ENCODE results near the gene CLSTN2.

Gene CLSTN2

DNA sequence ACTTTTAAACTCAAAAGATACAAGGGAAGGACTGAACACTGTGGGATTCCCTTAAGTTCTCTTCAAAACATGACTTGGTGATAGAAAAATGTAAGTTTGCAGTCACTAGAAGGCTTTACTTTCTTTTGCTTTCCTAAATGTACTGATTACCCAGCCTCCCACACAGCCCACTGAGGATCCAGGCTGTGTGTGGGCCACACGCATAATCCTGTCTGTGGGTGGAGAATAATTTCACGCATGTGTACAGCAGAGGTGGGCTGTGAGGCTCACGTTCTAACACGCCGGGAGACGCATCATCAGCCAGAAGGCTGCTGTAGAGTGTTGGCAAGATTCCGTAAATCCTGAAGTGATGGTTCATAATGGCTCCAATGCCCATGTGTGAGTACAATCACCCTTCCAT, 165.5 kb downstream of the CLSTN2 start:
- no peak for DNase-seq

DNA sequence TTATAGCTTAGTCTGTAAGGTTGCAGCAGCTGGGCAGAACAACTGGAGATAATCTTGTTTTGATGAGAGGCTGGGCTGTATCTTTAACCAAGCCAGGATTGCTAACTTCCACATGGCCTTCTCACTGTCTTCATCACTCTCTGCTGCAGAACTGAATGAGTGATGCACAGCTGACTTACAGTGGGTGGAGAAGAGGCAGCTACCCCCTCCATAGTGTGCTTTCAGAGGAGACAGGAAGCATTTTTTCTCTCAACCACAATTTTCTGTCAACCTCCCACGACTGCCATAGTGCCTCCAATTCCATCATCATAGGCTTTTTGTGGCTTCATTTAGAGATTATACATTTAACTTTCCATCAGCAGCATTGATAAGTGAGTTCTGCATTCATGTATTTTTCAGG, 168.2 kb downstream of the CLSTN2 start:
- no peak for DNase-seq

DNA sequence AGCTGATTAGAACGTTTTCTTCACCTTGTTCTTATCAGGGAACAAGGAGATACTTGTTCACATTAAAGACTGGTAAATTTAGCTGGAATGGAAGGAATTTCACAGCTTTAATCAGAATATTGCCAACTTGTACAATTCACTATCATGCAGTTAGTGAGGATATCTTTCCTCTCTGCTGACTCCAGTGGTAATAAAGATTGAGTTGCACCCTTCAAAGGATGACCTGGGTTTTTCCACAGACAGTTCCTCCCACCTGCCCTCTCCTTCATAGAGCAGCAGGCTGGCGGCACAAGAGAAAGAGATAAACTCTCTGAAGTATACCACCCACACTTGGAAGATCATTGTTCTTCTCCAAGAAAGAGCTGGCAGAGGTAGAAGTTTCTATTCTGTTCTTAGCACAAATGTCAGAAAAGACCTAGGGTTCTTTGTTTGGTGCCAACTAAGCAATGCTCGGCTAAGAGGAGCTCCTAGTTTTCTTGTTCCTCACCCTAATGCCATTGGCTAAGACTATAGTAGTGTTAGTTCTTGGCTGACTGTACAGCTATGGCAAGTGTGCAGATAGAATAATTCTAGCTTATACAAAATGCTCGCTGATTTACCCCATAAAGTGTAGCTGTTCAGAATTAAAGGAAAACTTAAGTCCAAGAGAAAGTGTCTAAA, 169.1 kb downstream of the CLSTN2 start:
- DNase-seq: no peak

DNA sequence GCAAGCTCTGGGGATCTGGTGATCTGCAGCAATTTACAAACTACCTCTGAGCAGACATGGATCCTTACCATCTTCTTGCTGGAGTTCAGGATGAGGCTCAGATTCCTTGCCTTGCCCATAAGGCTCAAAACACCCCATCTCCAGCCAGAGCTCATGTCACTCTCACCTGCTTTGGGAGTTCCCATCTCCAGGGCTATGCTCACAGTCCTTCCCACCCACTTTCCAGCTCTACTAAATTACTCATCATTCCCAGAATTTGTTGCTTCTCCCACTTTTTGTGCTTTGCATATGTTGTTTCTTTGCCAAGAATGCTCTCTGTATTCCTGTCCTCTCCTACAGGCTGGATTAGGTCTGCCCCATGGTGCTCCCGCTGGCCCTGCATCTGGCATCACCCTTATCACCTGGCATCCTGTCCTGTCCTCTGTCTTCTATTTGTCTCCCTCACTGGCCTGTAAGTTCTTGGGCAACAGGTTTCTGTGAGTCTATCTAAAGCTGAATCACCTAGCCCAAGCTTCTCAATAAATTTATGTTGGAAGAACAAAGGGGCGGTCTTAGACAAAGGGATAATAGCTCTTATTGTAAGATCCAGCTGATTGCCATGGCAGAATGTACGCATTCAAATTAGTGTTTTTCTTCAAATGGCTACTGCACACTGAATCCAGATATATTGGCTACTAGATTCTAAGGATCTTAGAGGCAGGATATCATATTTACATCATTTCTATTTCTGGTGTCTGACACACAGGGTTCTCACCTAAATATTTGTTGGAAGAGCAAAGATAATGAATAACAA, 179.2 kb downstream of the CLSTN2 start:
- DNase-seq: no peak

DNA sequence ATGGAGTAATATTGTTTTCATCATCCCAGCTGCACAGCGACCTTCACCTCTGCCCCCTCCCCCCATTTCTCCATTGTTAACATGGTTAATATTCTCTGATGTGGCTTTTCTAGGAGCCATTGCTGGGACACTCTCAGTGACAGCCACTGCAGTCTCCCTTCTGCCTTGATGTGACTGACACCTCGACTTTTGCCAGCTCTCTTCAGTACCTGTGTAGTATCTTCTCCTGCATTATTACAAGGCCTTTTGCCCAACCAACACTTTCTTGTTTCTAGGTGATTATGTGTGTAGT, 179.8 kb downstream of the CLSTN2 start:
- DNase-seq: no peak

DNA sequence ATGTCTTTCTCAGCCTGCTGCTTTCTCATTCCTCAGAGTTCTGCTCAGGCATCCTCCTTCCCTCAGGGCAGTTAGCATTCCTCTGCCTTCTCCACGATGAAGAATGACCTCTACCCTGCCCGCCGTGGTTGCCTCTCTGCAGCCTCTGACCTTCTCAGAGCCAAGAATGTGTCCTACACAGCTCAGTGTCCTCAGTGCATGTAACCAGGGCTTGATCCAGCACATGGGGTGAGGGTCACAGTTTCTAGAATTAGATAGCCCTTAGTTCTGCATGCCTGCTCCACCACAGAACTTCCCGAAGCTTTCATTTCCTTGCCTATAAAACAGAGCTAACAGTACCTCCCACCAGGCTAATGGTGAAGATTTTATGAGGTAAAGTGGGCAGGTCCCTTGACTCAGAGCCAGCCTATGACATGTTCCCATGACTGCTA, 182.1 kb downstream of the CLSTN2 start:
- no peak for DNase-seq

DNA sequence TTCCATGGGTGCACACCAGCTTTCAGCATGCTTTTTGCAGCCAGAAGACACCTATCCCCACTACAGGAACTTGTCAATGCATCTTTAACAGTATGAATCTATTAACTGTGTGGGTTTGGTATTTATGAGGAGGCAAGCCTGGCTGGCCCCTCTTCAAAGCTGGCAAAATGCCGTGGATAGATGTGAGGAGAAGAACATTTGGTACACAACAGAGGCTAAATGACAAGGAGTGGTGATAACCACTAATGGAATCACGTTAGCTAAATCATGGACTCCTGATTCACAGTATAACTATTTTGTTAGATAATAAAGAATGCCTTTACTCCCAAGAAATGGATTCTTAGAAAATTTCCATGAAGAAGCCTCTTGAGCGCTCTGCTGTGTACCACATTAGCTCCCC, 187.2 kb downstream of the CLSTN2 start:
- no peak for DNase-seq

DNA sequence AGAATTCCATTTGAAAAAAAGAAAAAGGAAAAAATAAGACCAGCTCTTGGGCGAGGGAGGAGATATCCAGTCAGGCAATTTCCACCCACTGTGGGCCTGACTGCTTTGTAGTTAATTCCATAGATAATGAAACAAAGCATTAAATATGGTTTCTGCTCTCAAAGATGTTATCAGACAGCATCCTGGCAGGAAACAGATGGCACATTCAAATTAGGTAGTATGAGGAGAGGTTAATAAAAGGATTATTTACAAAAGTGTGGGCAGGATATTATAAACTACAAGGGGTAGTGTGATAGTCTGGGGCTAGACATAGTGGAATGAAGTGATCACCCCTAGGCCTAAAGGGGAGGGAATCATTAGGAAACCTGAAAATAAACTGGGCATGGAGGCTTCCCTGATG, 193.2 kb downstream of the CLSTN2 start:
- no peak for DNase-seq

DNA sequence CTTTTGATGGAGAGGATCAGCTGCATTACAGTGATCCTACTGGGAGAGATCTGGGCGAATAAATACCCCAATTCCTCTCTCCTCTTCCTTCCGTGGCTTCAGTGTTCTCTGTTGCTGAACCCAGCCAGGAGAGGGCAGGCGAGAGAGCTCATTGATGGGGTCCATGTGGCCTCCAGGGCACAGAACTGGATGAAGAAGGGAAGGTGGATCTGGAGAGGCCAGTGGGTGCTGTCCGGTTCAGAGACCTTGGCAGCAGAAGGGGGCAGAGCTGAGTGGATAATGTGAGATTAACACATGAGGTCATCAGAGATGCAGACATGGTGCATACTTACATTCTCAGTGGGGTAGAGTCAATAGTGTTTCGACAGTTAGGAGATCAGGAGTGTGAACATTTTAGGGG, 193.6 kb downstream of the CLSTN2 start:
- no peak for DNase-seq

DNA sequence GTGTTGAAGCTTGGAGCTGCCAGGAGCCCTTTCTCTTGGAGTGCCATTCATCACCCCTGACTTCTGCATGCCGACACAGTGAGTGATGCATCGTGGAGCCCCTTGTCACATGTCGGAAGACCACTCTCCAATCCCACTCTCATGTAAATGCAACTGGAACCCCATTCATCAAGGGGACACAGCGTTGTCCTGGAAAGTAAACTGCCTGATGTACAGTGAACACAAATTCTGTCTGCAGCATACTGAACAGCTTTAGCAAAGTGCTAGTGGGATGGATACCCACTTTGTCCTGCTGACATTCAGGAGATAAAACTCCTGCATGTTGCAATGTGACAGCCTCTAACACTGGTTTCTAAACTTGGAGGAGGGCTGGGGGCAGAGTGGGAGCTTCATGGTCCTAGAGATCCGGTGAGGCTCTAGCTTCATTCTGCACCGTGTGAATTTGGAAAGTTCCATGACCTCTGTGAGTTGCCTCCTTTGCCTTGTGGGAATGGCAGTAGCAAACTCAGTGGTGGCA, 194.8 kb downstream of the CLSTN2 start:
- DNase-seq: no peak

DNA sequence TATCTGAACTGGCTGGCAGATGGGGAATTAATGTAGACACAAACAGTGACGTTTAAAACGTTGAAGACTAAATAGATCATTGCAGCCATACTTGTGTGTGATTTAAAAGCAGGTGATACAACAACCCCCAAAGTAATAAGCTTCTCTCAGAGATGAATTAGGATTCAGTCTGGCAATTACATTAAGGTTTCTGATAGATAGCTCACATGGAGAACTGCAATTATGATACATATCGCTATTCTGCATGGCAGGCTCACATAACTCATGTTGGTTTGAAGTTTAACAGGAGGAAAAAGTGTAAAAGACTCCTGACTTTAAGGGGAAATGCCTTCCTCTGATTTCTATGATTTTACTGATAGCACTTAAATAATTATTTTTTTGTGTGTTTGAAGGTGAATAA, 196.9 kb downstream of the CLSTN2 start:
- no peak for DNase-seq

DNA sequence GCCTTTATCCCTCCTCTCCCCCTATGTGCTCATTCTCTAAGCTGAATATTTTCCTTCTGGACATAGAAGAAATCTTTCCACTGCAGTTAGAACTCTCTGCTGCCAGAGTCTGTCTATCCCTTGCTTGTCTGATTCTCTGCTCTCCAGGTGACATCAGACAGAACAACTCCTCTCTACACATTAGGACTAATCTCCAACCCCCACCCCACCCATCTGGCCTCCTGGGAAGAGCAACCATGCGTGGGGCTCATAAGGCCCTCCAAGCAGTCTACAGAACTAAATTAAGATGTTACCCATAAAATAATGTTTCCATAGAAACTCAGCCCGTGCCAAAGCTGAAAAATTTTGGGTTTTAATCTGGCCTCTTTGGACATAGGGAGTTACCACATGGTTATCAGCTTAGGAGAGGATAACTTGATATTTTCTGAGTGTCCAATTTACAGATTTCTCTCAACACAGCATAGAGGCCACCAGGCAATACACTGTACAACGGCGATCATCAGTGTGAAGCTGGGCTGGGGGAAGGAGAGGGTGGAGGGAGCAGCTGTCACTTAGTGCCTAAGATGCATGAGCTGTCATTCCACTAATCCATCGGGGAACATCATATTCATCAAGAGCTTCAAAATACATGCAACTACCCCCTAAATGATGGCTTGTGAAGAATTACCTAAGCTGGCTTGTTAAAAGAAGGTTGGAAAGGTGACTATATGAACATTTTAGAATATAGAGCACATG, 199.4 kb downstream of the CLSTN2 start:
- DNase-seq: no peak

DNA sequence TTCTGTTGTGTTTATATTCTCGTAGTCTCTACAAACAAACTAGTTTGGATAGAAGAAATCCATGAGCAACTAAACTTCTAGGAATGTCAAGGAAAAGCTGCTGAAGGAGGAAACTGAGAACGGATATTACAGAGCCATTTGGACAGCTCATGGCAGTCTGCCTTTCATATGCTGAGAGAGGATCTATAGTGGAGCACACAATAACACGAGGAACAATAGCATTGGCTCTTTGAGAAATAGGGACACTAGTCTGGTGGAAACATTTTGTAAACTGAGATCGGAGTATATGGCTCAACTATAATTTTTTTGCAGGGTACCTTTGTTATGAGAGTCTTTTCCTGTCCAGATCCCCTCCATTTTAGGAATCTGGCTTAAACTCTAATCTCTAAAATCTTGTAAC, 200.5 kb downstream of the CLSTN2 start:
- DNase-seq: no peak

DNA sequence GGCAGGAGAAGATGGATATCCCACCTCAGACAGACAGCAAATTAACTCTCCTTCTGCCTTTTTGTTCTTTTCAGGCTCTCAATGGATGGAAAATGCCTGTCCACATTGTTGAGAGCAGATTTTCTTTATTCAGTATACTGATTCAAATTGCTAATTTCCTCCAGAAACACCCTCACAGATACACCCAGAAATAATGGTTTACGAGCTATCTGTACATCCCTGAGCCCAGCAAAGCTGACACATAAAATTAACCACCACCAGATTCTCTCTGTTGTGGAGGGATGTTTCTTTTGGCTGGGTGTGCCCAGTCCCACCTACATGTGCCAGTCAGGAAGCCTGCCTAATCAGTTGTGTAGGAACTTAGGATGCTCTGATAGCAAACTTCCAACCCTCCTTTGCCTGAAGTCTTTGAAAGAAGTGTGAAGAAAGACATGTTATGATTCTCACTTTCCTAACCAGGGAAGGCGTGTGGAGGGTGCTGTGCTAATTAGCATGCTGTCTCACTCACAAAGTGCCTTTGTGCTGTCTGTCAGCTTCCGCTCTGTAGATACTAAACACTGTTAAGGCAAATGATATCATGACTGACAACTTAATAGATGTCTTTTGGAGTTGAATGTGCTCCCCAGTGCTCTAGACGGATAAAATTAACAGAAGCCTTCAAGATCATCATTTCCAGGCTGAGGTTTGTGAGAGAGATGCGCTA, 208.5 kb downstream of the CLSTN2 start:
- no peak for DNase-seq

DNA sequence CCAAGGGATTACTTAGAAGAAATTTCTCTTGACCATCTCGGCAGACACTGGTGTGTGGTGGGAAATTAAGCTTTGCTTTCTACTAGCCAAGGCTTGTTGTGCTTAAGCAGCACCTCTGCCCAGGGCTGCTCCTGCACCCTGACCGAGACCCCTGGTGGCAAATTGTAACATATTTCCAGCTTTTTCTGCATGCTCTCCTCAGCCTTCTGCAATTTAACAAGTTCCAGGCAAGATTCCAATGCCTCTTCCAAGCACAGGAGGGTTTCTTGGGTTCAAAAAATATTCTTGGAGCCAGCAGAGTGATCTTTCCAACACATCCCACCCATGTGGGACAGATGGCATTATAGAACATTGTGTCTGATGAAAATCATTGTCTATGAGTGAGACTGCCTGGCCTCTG, 210.5 kb downstream of the CLSTN2 start:
- no peak for DNase-seq

DNA sequence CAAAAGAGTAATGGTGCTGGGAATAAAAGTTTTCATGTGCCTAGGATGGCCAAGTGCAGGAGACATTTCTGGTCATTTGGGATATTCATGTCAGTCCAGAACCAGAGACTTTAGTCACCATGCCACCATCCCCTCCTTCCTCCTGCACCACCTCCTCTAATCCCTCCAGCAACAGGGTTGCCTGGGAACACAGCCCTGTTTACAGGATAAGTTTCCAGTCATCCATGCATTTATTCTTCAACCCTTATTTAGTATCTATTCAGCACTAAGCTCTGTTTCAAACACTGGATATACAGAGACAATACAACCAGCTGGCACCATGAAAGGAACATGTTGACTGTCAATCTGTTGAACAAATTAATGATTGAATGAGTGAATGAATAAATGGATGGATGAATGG, 211.7 kb downstream of the CLSTN2 start:
- DNase-seq: no peak

DNA sequence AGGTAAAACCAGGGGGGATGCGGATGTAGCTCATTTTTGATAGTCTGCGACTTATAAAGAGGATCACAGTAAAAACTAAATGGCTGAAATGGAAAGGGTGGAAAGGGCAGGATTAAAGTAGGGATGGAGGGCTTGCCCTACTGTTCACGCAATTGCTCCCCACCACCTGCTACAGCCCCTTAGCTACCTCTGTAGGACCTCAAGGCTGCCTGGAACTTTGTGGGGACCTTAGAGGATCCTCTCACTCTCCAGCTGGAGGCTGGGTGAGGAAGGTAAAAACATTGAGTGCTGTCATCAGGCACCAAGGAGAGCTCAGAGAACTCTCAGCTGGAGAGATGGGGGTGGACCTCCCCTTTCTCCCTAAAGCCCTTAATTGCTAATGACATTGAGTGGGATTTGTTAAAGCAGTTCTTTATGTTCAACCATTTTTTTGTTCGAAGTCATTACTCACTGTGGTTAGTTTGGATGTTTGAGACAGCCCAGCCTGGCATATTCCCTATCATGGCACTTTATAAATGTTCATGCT, 213.0 kb downstream of the CLSTN2 start:
- no peak for DNase-seq

DNA sequence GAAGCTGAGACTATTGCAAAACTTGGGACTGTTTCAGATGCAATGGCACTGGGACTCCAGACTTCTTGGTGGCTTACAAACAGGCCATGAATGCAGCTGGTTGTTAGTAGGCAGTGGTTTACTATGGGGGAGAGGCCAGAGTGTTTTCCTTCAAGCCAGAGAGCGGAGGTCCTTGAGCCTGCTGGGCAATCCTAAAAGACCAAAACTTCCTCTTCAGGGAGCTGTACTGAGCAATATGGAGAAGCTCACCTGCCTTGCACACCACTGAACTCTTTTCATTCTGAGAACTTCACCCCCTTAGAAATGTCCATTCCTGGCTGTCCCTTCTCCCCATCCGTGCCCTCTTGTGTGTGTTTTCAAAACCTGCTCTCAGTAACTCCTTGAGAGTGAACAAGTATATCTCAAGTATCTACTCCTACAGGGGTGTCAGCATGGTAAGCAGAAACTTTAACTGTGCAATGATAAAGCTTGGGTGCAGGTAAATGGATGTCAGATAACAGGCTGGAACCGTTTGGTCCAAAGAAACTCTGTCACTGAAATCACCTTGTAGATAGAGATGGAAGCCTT, 213.9 kb downstream of the CLSTN2 start:
- no peak for DNase-seq

DNA sequence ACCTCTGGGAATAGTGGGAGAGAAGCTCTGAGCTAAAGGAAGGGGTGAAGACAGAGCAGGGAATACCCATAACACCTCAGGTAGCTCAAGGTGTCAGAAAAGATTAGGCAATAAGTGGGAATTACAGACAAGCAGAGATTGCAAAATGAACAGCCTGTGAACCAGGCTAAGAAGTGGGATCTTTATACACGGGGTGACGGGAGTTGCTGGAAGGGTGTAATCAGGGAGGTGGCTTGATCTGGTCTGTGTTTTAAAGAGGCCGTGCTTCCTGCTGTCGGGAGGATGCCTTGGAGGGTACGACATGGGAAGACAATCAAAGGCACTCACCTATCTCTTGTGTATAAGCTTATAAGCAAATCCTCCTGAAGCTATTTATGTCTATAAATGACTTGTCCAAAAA, 216.3 kb downstream of the CLSTN2 start:
- DNase-seq: no peak

DNA sequence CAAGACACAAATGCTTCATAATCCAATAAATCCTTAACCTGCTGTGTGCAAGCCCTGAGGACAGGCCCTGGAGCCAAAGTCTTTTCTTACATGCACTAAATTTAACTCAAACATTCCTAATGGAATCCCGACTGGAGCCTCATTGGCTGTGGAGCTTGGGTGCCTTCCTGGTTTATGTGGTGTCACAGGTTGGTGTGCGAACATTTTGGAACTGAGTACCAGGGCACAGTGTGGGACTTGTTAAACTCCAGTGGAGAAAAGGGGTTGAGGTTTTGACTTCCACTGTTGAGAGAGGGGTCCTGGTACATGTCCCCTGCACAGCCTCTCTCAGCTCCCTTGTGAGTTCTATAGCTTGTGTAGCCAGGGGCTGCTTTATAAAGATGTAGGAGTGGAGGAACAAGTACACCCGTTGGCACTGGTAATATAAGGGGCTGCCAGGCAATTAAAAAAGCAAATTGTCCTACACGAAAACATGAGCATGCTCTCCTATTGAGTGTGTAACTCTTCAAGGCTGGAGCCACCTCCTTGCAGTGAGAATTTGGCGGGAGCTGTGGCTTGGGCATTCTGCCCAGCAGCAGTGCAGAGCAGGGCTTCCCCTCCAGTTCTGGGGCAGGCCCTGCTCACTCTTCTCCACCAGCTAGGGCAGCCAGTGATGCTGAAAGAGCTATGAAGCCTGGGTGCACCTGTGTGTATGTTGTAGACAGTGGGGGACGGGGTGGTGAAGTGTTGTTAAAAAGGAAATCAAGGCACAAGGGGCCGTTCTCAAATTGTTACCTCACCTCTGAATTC, 218.1 kb downstream of the CLSTN2 start:
- no peak for DNase-seq

DNA sequence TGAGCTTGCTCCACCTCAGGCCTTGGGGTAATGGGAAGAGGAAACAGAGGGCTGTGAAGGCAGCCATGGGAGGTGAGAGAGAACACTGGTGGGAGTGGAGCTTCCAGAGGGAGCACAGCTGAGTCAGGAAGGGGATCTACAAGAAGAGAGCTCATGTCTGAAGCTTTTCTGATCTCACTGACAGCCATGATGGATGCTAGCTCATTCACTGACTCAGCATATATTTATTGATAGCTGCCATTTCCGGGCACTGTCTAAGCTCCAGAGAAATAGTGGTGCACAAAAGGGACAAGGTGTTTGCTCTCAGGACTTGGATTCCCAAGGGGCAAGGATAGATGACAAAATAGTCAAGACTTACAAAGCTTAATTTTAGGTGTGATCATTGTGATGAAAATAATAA, 218.8 kb downstream of the CLSTN2 start:
- DNase-seq: no peak

DNA sequence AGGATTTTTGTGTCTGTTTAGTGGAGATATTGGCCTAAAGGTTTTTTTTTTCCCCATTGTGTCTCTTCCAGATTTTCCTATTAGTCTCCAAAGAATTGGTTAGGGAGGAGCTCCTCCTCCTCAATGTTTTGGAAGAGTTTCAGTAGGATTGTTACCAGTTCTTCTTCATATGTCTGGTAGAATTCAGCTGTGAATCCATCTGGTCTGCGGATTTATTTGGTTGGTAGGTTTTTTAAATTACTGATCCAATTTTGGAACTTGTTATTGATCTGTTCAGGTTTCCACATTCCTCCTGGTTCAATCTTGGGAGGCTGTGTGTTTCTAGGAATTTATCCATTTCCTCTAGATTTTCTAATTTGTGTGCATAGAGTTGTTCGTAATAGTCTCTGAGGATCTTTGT, 222.2 kb downstream of the CLSTN2 start:
- no peak for DNase-seq
